SIG-M5 treated with dmso at 0.1 percent for 504 hours (cell line): Measurements from ENCODE around the gene FAM117B.
"Not testable (repeated sequence)": the region's sequence is repeated elsewhere in the genome, so short reads cannot be mapped to it uniquely, and the experiment has no call there.

Experiments used
- DNase-seq: peaks from one replicate; lab custom pipeline; 2025; ENCODE audit not compliant: unreplicated experiment; lab: John Stamatoyannopoulos, UW

The FAM117B gene

GRCh38 chr2:202700075-202700901 is 65.5 kb downstream of the FAM117B start:
- no peak for DNase-seq

- no peak for DNase-seq
Measured at GRCh38 chr2:202703091-202703490, 68.3 kb downstream of the FAM117B start.

DNA sequence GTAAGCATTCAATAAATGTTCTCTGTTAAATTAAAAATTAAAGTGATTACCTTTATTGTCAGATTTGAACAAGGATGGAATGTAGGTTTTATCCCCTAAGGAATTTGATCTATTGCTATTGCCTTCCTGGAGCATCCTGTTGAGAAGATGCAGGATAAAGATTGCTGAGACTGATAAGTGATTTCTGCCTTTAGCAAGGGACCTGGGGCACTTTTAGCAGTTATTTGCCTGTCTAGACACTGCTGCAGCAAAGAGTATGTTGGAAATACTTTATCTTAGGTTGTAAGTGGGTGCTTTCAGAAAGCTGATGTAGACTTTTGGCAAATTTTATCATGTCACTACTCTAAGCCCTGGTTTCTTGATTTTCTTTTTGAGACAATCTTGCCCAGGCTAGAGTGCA is 69.5 kb downstream of the FAM117B start:
- no peak for DNase-seq

DNA sequence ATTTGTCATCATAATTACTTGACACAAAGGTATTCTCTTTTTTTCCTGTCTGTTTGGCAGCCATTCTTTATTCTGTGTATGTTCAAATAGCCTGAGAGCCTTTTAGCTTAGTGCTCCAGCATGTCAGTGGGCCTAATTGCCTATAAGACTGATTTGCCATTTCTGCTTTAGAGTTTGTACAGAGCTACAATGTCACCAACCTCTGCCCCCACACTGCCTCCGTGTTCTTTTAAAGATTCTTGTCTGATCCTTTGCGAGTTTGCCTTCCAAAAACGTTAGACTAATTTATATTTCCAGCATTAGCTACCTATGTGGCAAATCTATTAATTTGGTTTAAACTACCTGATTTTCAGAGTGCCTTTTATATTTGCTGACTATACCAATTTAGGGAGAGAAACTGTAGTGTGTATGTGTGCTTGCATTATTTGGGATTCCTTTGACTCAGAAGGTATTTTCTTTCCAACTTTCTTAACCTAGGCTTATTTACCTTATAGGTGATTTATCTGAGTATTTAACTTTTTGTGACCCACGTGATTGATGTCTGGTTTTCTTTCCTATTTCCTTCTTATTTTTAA is 70.8 kb downstream of the FAM117B start:
- DNase-seq: no peak

- not testable (repeated sequence) for DNase-seq
Measured at GRCh38 chr2:202714971-202715935, 80.5 kb downstream of the FAM117B start.

DNA sequence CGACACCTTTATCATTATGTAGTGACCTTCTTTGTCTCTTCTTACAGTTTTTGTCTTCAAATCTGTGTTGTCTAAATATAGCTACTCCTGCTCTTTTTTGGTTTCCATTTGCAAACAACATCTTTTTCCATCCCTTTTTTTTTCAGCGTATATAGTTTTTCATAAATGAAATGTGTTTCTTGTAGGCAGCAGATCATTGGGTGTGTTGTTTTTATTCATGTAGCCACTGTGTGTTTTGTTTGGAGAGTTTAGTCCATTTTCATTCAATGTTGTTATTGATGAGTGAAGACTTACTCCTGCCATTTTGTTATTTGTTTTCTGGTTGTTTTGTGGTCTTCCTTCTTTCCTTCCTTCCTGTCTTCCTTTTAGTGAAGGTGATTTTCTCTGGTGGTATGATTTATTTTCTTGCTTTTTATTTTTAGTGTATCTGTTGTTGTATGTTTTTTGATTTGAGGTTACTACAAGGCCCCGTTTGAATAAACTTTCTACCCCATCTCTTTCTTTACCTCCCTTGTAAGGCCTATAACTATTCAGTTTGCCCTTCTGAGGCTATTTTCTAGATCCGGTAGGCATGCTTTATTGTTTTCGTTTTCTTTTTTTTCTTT is 81.4 kb downstream of the FAM117B start:
- no peak for DNase-seq

DNA sequence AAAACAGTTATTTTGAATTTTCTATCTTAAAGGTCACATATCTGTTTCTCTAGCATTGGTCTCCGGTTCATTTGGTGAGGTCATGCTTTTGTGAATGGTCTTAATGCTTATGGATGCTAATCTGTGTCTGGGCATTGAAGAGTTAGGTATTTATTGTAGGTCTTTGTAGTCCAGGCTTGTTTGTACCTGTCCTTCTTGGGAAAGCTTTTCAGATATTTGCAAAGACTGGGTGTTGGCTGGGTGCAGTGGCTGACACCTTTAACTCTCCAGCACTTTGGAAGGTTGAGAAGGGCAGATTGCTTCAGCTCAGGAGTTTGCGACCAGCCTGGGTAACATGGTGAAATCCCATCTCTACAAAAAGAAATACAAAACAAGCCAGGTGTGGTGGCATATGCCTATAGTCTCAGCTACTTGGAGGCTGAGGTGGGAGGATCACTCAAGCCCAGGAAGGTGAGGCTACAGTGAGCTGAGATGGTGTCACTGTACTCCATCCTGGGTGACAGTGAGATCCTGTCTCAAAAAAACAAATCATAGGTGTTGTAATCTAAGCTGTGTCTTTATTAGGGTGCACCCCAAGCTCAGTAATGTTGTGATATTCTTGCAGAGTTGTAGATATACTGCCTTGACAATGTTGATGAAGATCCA is 82.3 kb downstream of the FAM117B start:
- no peak for DNase-seq

DNA sequence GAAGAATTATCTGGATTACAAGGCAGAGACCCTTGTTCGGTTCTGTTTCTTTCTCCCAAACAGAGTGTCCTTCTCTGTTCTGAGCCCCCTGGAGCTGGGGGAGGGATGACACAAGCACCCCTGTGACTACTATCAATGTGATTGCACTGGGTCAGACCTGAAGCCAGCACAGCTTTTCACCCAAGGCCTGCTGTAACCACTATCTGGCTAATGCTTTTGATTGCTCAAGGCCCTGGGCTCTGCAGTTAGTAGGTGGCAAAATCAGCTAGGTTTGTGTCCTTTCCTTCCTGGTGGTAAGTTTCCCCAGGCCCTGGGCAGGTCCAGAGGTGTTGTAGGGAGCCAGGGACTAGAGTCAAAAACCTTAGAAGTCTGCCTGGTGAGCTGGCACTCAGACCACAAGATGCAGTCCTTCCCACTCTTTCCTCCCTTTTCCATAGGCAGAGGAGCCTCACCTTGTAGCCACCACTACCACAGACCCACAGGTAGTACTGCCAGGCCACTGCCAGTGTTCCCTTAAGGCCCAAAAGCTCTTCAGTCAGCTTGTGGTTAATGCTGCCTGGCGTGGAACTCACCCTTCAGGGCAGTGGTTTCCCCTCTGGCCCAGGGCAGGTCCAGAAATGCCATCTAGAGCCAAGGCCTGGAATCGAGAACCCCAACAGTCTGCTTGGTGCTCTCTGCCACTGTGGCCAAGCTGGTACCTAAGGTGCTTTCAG is 83.0 kb downstream of the FAM117B start:
- no peak for DNase-seq

GRCh38 chr2:202718614-202719013 is 83.8 kb downstream of the FAM117B start:
- DNase-seq: no peak

- DNase-seq: no peak
Measured at GRCh38 chr2:202720226-202720625, 85.5 kb downstream of the FAM117B start.

- no peak for DNase-seq
Measured at GRCh38 chr2:202721621-202722020, 86.9 kb downstream of the FAM117B start.

DNA sequence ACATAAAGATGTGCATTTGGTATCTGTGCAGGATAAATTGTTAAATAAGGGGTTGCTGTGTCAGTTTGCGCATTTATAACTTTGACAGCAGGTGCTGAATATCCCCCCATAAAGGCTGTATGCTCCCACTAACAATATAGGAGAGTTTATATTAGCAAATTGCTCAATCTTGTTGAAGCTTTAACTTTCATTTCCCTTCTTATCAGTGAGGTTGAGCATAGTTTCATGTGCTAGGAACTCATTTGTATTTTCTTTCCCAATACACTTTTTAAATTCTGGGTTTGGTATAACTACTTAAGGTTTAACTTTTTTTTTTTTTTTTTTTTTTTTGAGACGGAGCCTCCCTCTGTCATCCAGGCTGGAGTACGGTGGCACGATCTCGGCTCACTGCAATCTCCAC is 89.0 kb downstream of the FAM117B start:
- DNase-seq: peak; percentile 55

GRCh38 chr2:202726070-202726469 is 91.3 kb downstream of the FAM117B start:
- DNase-seq: no peak

DNA sequence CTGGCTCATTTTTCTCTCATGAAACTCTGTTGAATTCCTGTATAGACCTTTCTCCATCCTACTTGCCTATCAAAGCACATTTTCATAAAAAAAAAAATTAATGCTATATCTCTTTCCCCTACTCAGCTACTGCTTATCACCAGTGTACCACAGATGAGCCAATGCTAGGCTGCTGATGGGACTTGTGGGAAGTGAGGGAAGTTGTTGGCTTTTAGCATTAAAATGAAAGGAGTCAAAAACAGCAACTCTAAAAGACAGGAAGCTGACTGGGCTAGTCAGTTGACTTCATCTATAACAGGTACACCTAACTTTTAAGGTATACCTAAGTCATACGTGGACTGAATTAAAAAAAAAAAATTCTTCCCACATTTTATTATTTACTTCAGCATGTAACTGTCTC is 102.1 kb downstream of the FAM117B start:
- DNase-seq: no peak

DNA sequence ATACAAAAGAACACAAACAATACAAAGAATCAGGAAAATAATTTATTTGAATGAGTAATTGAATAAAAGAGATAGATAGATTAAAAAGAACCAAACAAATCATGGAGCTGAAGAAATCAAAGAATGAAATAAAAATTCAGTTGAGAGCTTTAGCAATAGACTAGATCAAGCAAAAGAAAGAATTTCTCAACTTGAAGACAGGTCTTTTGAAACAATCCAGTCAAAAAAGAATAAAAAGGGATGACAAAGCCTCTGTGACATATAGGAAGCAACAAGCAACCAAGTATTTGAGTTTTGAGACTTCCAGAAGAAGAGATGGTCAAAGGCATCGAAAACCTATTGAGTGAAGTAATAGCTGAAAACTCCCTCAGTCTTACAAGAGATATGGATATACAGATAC is 108.8 kb downstream of the FAM117B start:
- no peak for DNase-seq

DNA sequence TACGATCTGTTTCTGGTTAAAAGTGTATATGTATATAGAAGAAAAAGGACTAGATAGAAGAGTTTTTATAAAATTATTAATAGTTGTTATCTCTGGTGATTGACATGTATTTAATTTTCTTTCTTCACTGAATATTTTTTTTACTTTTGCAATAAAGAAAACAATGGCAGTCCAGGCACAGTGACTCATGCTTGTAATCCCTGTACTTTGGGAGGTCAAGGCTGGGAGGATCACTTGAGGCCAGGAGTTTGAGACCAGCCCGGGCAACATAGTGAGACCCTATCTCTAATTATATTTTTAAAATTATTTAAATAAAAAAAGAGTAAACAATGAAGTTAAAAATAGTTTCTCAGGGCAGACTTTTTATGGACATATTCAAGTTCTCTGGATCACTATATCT is 114.7 kb downstream of the FAM117B start:
- no peak for DNase-seq

- DNase-seq: no peak
Measured at GRCh38 chr2:202750763-202751427, 116.1 kb downstream of the FAM117B start.

DNA sequence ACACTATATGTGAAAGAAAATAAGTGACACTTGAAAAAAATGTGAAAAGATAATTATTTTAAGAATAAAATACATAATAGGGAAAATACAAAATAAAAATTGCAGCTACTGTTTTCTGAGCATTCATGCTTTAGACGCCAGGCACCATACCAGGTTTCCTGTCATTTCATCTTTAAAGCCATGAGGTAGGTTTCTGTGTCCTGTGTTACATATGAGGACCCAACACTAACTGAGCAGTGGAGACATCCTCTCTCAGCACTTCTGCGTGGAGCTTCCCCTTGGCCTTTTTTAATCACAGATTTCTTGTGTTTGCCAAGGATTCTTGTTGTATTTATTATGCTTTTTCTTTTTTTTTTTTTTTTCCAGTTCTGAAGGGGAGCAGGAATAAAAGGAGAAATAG is 117.3 kb downstream of the FAM117B start:
- DNase-seq: no peak

GRCh38 chr2:202754936-202755335 is 120.2 kb downstream of the FAM117B start:
- DNase-seq: no peak

DNA sequence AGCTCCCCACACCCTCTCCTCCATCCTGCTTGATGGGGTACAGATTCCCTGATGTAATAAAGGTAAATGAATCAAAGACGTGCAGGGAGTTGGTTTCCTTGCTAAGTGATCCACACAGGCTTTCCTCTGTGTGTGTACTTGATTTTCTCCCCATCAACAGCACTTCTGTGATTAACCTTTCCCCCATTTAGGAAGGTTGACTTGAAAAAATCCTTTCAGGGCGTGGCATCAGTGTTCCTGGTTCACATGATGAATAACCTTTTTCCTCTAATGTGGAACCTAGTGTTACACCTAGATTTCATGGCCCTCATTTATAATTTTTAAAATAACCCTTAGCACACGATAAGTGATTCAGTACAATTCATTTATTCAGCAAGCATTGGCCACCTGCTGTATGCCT is 121.8 kb downstream of the FAM117B start:
- no peak for DNase-seq
